DND-41 (cell line): ENCODE data around the gene GRIP2.

Source experiments
- EZH2 ChIP-seq: IDR thresholded peaks from 3 replicates; pipeline ENCODE4 v1.6.1; 2012; ENCODE audit warnings: borderline replicate concordance, low read depth, mild to moderate bottlenecking, moderate library complexity, low read length, inconsistent platforms; ENCODE audit not compliant: severe bottlenecking
- TF ChIP-seq, protein P1 (sequence below): IDR thresholded peaks from 2 replicates; pipeline ENCODE4 v1.5.1; 2012; ENCODE audit warnings: borderline replicate concordance, low read length, moderate library complexity, mild to moderate bottlenecking; ENCODE audit not compliant: poor library complexity, severe bottlenecking; ENCODE audit errors: extremely low read depth

- TF ChIP-seq, protein P1, sequence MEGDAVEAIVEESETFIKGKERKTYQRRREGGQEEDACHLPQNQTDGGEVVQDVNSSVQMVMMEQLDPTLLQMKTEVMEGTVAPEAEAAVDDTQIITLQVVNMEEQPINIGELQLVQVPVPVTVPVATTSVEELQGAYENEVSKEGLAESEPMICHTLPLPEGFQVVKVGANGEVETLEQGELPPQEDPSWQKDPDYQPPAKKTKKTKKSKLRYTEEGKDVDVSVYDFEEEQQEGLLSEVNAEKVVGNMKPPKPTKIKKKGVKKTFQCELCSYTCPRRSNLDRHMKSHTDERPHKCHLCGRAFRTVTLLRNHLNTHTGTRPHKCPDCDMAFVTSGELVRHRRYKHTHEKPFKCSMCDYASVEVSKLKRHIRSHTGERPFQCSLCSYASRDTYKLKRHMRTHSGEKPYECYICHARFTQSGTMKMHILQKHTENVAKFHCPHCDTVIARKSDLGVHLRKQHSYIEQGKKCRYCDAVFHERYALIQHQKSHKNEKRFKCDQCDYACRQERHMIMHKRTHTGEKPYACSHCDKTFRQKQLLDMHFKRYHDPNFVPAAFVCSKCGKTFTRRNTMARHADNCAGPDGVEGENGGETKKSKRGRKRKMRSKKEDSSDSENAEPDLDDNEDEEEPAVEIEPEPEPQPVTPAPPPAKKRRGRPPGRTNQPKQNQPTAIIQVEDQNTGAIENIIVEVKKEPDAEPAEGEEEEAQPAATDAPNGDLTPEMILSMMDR = no peak
- TF ChIP-seq EZH2 = no peak
Observed at GRCh38 chr3:14491396-14492190, 48.5 kb downstream of the GRIP2 start.
